H1 (cell line): ENCODE measurements around the gene NELL2. TPM values are rescaled to one million over a fixed set of nuclear protein-coding genes. Genes with fewer than 3 reads are reported as not detected.

Source experiments
- CTCF ChIA-PET: fragments of 300-600 bp; sonication (Branson Sonifier 250); formaldehyde crosslinking; loops from one replicate; lab custom pipeline; 2021; ENCODE audit not compliant: partially characterized antibody; lab: Charles Lee
- POLR2A ChIA-PET: fragments of 300-600 bp; sonication (Branson Sonifier 250); formaldehyde crosslinking; loops from one replicate; lab custom pipeline; 2021; ENCODE audit warnings: inconsistent platforms; ENCODE audit not compliant: partially characterized antibody; lab: Charles Lee
- DNase-seq, 2 experiments: peaks; one replicate each; pipeline versions ENCODE4 v3.0.0 to v3.0.0-alpha.2; 2010 to 2022; ENCODE audit warnings: low spot score in 2 of 2, low read depth in 1 of 2, mixed read lengths in 1 of 2
- FAIRE-seq: peaks from 2 replicates; lab custom pipeline; 2011; peaks lifted over from hg19 to GRCh38; lab: Jason Lieb, UNC
- H2AFZ ChIP-seq: 2 replicates; pipeline ENCODE4 v1.8.1; 2012; ENCODE audit warnings: low read length, inconsistent platforms
- H2AK5ac ChIP-seq: 2 replicates; pipeline ENCODE4 v1.6.1; 2013; ENCODE audit warnings: low read depth, low read length
- H2BK120ac ChIP-seq: replicated peaks from 2 replicates; pipeline ENCODE3; 2013; ENCODE audit warnings: low read depth, low read length, inconsistent platforms
- H2BK12ac ChIP-seq: 2 replicates; pipeline ENCODE4 v1.6.1; 2013; ENCODE audit warnings: low read depth, low read length
- H2BK15ac ChIP-seq: 2 replicates; pipeline ENCODE4 v1.6.1; 2013; ENCODE audit warnings: low read length
- H2BK20ac ChIP-seq: 2 replicates; pipeline ENCODE4 v1.6.1; 2013; ENCODE audit warnings: low read length
- H2BK5ac ChIP-seq: 2 replicates; pipeline ENCODE4 v1.6.1; 2013; ENCODE audit warnings: low read depth, low read length
- H3K14ac ChIP-seq: 2 replicates; pipeline ENCODE4 v1.6.1; 2013; ENCODE audit warnings: inconsistent platforms; ENCODE audit not compliant: insufficient read length
- H3K18ac ChIP-seq: 2 replicates; pipeline ENCODE4 v1.6.1; 2013; ENCODE audit warnings: low read length; ENCODE audit errors: extremely low read depth
- H3K23ac ChIP-seq: 2 replicates; pipeline ENCODE4 v1.6.1; 2013; ENCODE audit warnings: inconsistent platforms; ENCODE audit not compliant: insufficient read length
- H3K23me2 ChIP-seq: 2 replicates; pipeline ENCODE4 v1.6.1; 2013; ENCODE audit warnings: low read depth, low read length
- H3K27ac ChIP-seq: 2 replicates; pipeline ENCODE4 v1.6.1; 2011; ENCODE audit warnings: low read depth, low read length, inconsistent platforms
- H3K27me3 ChIP-seq, 4 experiments: replicated peaks in 1 of 4; 1 replicate in 1 of 4; 2 replicates in 3 of 4; pipeline versions ENCODE4 v1.6.1 to v1.8.1; 2011 to 2013; ENCODE audit warnings: low read length in 3 of 4, mild to moderate bottlenecking in 3 of 4, inconsistent platforms in 2 of 4, mixed read lengths in 2 of 4, moderate library complexity in 1 of 4; ENCODE audit not compliant: control insufficient read depth in 3 of 4, insufficient read depth in 3 of 4; ENCODE audit errors: extremely low read depth in 1 of 4
- H3K36me3 ChIP-seq, 4 experiments: 2 replicates each; pipeline versions ENCODE4 v1.6.1 to v1.8.1; 2011 to 2013; ENCODE audit warnings: mild to moderate bottlenecking in 4 of 4, low read length in 3 of 4, moderate library complexity in 2 of 4, control low read depth in 1 of 4, inconsistent platforms in 1 of 4; ENCODE audit not compliant: insufficient read depth in 4 of 4, control insufficient read depth in 2 of 4
- H3K4ac ChIP-seq: replicated peaks from 2 replicates; pipeline ENCODE3; 2013; ENCODE audit warnings: low read length, low read depth, mixed read lengths, inconsistent platforms; ENCODE audit not compliant: insufficient read length
- H3K4me1 ChIP-seq, 4 experiments: replicated peaks in 1 of 4; 1 replicate in 1 of 4; 2 replicates in 3 of 4; pipeline versions ENCODE4 v1.6.1 to v1.8.1; 2011 to 2013; ENCODE audit warnings: low read length in 3 of 4, inconsistent platforms in 2 of 4, mixed read lengths in 1 of 4; ENCODE audit not compliant: insufficient read depth in 4 of 4, control insufficient read depth in 3 of 4
- H3K4me2 ChIP-seq, 2 experiments: 2 replicates each; pipeline versions ENCODE4 v1.6.1 to v1.8.1; 2011 to 2013; ENCODE audit warnings: low read depth in 2 of 2, low read length in 2 of 2, control low read depth in 1 of 2, inconsistent platforms in 1 of 2, mild to moderate bottlenecking in 1 of 2; ENCODE audit not compliant: insufficient read depth in 1 of 2
- H3K4me3 ChIP-seq, 4 experiments: fragments of 200-600, 300-600 bp in 1 of 4; sonication (generic), shearing (Covaris generic), sonication (Bioruptor Twin) in 1 of 4; 2 replicates each; pipeline versions ENCODE4 v1.5.1 to v1.8.1; 2011 to 2016; ENCODE audit warnings: low read length in 4 of 4, low read depth in 3 of 4, control low read depth in 2 of 4, inconsistent platforms in 2 of 4, mild to moderate bottlenecking in 2 of 4, mixed read lengths in 1 of 4, moderate library complexity in 1 of 4; ENCODE audit not compliant: insufficient read depth in 2 of 4; ENCODE audit errors: extremely low read depth in 1 of 4
- H3K56ac ChIP-seq: replicated peaks from 2 replicates; pipeline ENCODE3; 2013; ENCODE audit warnings: low read depth, mild to moderate bottlenecking, mixed read lengths, low read length, inconsistent platforms; ENCODE audit not compliant: insufficient read length
- H3K79me1 ChIP-seq: 2 replicates; pipeline ENCODE4 v1.6.1; 2013; ENCODE audit warnings: low read depth, low read length, control low read depth
- H3K79me2 ChIP-seq, 2 experiments: 2 replicates each; pipeline versions ENCODE4 v1.6.1 to v1.8.1; 2012 to 2013; ENCODE audit warnings: low read length in 2 of 2, mild to moderate bottlenecking in 2 of 2, inconsistent platforms in 1 of 2; ENCODE audit not compliant: insufficient read depth in 2 of 2, control insufficient read depth in 1 of 2
- H3K9ac ChIP-seq, 4 experiments: replicated peaks in 1 of 4; 1 replicate in 1 of 4; 2 replicates in 3 of 4; pipeline versions ENCODE4 v1.6.1 to v1.8.1; 2011 to 2013; ENCODE audit warnings: low read depth in 3 of 4, low read length in 3 of 4, control low read depth in 2 of 4, mild to moderate bottlenecking in 2 of 4, moderate library complexity in 2 of 4, inconsistent platforms in 1 of 4; ENCODE audit errors: extremely low read depth in 1 of 4
- H3K9me3 ChIP-seq, 2 experiments: 2 replicates each; pipeline versions ENCODE4 v1.6.1 to v1.8.1; 2012 to 2013; ENCODE audit warnings: mild to moderate bottlenecking in 2 of 2, moderate library complexity in 2 of 2, control low read depth in 1 of 2, inconsistent platforms in 1 of 2, low read depth in 1 of 2, low read length in 1 of 2, mixed read lengths in 1 of 2; ENCODE audit not compliant: insufficient read depth in 2 of 2
- H4K20me1 ChIP-seq, 2 experiments: replicated peaks in 1 of 2; 2 replicates each; pipeline versions ENCODE3 to v1.8.1; 2011 to 2013; ENCODE audit warnings: inconsistent platforms in 2 of 2, low read length in 2 of 2, mild to moderate bottlenecking in 1 of 2; ENCODE audit not compliant: insufficient read depth in 2 of 2, control insufficient read depth in 1 of 2
- H4K5ac ChIP-seq: 2 replicates; pipeline ENCODE4 v1.6.1; 2013; ENCODE audit warnings: low read length, low read depth, mixed read lengths, inconsistent platforms; ENCODE audit not compliant: insufficient read length
- H4K8ac ChIP-seq: 2 replicates; pipeline ENCODE4 v1.8.0; 2013; ENCODE audit warnings: mild to moderate bottlenecking, moderate library complexity, low read length, inconsistent platforms; ENCODE audit not compliant: insufficient read depth; ENCODE audit errors: extremely low read depth
- H4K91ac ChIP-seq: replicated peaks from 2 replicates; pipeline ENCODE3; 2013; ENCODE audit warnings: low read length, mixed read lengths, inconsistent platforms; ENCODE audit not compliant: insufficient read length
- CEBPB ChIP-seq: IDR thresholded peaks from 2 replicates; pipeline ENCODE4 v1.6.1; 2012; ENCODE audit warnings: low read depth, low read length
- EP300 ChIP-seq, 2 experiments: IDR thresholded peaks; 1 replicate in 1 of 2; 2 replicates in 1 of 2; pipeline ENCODE4 v1.6.1; 2011 to 2012; ENCODE audit warnings: low read depth in 2 of 2, low read length in 2 of 2, mild to moderate bottlenecking in 2 of 2, borderline replicate concordance in 1 of 2, inconsistent platforms in 1 of 2, moderate library complexity in 1 of 2
- JUN ChIP-seq: IDR thresholded peaks from 2 replicates; pipeline ENCODE4 v1.6.1; 2011; ENCODE audit warnings: low read depth, mild to moderate bottlenecking, improper control_type of control experiment, low read length
- MAFK ChIP-seq: IDR thresholded peaks from 2 replicates; pipeline ENCODE4 v1.6.1; 2012; ENCODE audit warnings: low read depth, mild to moderate bottlenecking, improper control_type of control experiment, low read length
- NANOG ChIP-seq: IDR thresholded peaks from 2 replicates; pipeline ENCODE4 v1.6.1; 2011; ENCODE audit warnings: low read length, low read depth, mild to moderate bottlenecking, inconsistent platforms; ENCODE audit not compliant: insufficient read depth, poor library complexity, severe bottlenecking
- POLR2A ChIP-seq, 2 experiments: IDR thresholded peaks; 1 replicate in 1 of 2; 2 replicates in 1 of 2; pipeline ENCODE4 v1.6.1; 2011; ENCODE audit warnings: low read depth in 2 of 2, low read length in 2 of 2, mild to moderate bottlenecking in 2 of 2; ENCODE audit errors: control extremely low read depth in 1 of 2
- RBBP5 ChIP-seq: IDR thresholded peaks from 2 replicates; pipeline ENCODE4 v1.7.1; 2012; ENCODE audit warnings: low read depth, mild to moderate bottlenecking, inconsistent platforms, low read length, moderate library complexity, borderline replicate concordance
- RXRA ChIP-seq: IDR thresholded peaks from 2 replicates; pipeline ENCODE4 v1.6.1; 2011; ENCODE audit warnings: low read depth, mild to moderate bottlenecking, low read length, moderate library complexity; ENCODE audit not compliant: insufficient read depth
- SIRT6 ChIP-seq: IDR thresholded peaks from one replicate; pipeline ENCODE4 v1.7.1; 2012; ENCODE audit warnings: low read length, inconsistent platforms
- SP2 ChIP-seq: IDR thresholded peaks from 2 replicates; pipeline ENCODE4 v1.6.1; 2012; ENCODE audit warnings: mild to moderate bottlenecking, low read length, inconsistent platforms
- WGBS, 2 experiments: shearing (Covaris generic) in 1 of 2; methylation state at CpG; one replicate each; pipeline versions ENCODE4 v1.1.6 to v1.1.7; 2013 to 2015; ENCODE audit warnings: low lambda C conversion rate in 2 of 2, mixed read lengths in 2 of 2, inconsistent platforms in 1 of 2, low coverage in 1 of 2, missing lambda C conversion rate in 1 of 2; ENCODE audit not compliant: insufficient replicate concordance in 2 of 2, insufficient coverage in 1 of 2, insufficient read length in 1 of 2; ENCODE audit errors: extremely low coverage in 1 of 2, missing lambda C conversion rate in 1 of 2; 5-methylcytosine and 5-hydroxymethylcytosine counted together
- polyA plus RNA-seq, 7 experiments: library from polyadenylated mRNA; depleted of rRNA in 3 of 7; stranded (reverse) in 5 of 7; unstranded in 2 of 7; fragments of >200 nt in 5 of 7; fragments of 200-250 nt in 2 of 7; gene quantifications; 1 replicate in 5 of 7; 2 replicates in 1 of 7; 4 replicates in 1 of 7; pipeline versions ENCODE4 v1.2.1 to v1.2.3, GENCODE V29; 2011 to 2013; ENCODE audit warnings: missing spikeins in 2 of 7, mixed read lengths in 2 of 7
- total RNA-seq: library from RNA; stranded (reverse); fragmentation: NEBNext Ultra II Directional; extraction: Animal tissue kit (Norgen Biotek cat#: 25700); gene quantifications from 2 replicates; pipeline ENCODE4 v1.2.1, GENCODE V29; 2021
- TF ChIP-seq, protein P1 (sequence below): IDR thresholded peaks from 2 replicates; pipeline ENCODE4 v1.6.1; 2011; ENCODE audit warnings: low read depth, mild to moderate bottlenecking, low read length; ENCODE audit not compliant: insufficient read depth

NELL2 gene
- total and polyA plus RNA-seq, 2 of the 8 experiments (the other 6 are each of a cell fraction or from before 2014, with no cell fraction given) = 54.2 to 56.8 TPM

DNA sequence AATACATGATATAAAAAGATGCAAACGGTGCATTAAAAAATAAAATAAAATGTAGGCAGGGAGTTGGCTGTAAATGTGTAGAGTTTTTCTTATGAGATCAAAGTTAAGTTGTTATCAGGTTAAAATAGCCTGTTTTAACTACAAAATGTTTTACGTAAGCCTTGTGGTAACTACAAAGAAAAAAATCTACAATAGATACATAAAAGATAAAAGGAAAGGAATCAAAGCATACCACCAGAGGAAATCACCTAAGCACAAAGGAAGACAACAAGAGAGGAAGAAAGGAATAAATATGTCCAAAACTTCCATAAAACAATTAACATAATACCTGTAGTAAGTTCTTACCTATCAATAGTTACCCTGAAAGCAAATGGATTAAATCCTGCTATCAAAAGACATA lies 12.2 kb downstream of the NELL2 start:
- Histone ChIP-seq H2BK12ac (no peak overlapping the region), H3K56ac (no peak overlapping the region), H3K9me3 (no peaks in the 10 kb centered on the region), H3K27ac (no peak overlapping the region), H3K79me1 (peaks cover 5% of the 10 kb centered on the region; the same call in 1 of the 2 replicates), H3K9ac (no peak overlapping the region), H3K4ac (no peak overlapping the region), H4K5ac (no peak overlapping the region), H2BK120ac (no peak overlapping the region), H2BK5ac (no peak overlapping the region), H3K18ac (no peak overlapping the region), H3K36me3 (no peaks in the 10 kb centered on the region), H3K14ac (no peak overlapping the region), H2BK20ac (no peak overlapping the region), H3K23ac (no peak overlapping the region), H2BK15ac (no peak overlapping the region), H4K91ac (no peak overlapping the region), H3K4me2 (no peak overlapping the region), H3K27me3 (no peaks in the 10 kb centered on the region), H3K4me3 (no peak overlapping the region), H4K20me1 (no peaks in the 10 kb centered on the region), H4K8ac (no peak overlapping the region), H2AFZ (no peak overlapping the region), H2AK5ac (no peak overlapping the region), H3K23me2 (no peaks in the 10 kb centered on the region), H3K4me1 (no peaks in the 10 kb centered on the region), H3K79me2 (peaks cover 0 to 54% of the 10 kb centered on the region in 2 experiments; a peak in 2 of 4 replicates)
- ChIA-PET POLR2A (interaction anchor here (2.5 kb wide), 1 partner anchor 11 kb away, joined by 7 read pairs; no protein-coding TSS in a partner anchor), CTCF (interaction anchor here (0.6 to 1.8 kb wide), 3 partner anchors 10 to 779 kb away, joined by 3 to 5 read pairs (median 5); no protein-coding TSS in a partner anchor)
- FAIRE-seq = no peak
- DNase-seq = no peak
- 0% methylated on average over 2 of the region's 2 CpGs; no CpG with 5 or more reads in 1 of the 2 experiments for WGBS, 2 experiments
- no peak for TF ChIP-seq MAFK
- no peak for TF ChIP-seq NANOG
- TF ChIP-seq POLR2A (IDR thresholded peaks at IDR 0.05; ENCODE audit: control extremely low read depth in 1 of 2, low read depth in 2 of 2, low read length in 2 of 2) = no peak
- TF ChIP-seq EP300 (IDR thresholded peaks at IDR 0.05; ENCODE audit: borderline replicate concordance in 1 of 2, low read depth in 2 of 2, low read length in 2 of 2) = no peak
- TF ChIP-seq SP2 = no peak
- TF ChIP-seq JUN = no peak
- TF ChIP-seq, protein P1, sequence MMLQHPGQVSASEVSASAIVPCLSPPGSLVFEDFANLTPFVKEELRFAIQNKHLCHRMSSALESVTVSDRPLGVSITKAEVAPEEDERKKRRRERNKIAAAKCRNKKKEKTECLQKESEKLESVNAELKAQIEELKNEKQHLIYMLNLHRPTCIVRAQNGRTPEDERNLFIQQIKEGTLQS = no peak
- TF ChIP-seq SIRT6 = no peak
- TF ChIP-seq RBBP5 = no peak
- TF ChIP-seq CEBPB = no peak
- TF ChIP-seq RXRA = no peak
